Activated CD4-positive, alpha-beta T cell treated with anti-CD3 and anti-CD28 coated beads, Interleukin-2, amount 50 U/mL, for 48 hours (primary cell): ENCODE results near the gene GOPC.

Experiments
- DNase-seq, 2 experiments: peaks; one replicate each; pipeline ENCODE4 v3.0.0-alpha.2; 2020

Gene GOPC

DNA sequence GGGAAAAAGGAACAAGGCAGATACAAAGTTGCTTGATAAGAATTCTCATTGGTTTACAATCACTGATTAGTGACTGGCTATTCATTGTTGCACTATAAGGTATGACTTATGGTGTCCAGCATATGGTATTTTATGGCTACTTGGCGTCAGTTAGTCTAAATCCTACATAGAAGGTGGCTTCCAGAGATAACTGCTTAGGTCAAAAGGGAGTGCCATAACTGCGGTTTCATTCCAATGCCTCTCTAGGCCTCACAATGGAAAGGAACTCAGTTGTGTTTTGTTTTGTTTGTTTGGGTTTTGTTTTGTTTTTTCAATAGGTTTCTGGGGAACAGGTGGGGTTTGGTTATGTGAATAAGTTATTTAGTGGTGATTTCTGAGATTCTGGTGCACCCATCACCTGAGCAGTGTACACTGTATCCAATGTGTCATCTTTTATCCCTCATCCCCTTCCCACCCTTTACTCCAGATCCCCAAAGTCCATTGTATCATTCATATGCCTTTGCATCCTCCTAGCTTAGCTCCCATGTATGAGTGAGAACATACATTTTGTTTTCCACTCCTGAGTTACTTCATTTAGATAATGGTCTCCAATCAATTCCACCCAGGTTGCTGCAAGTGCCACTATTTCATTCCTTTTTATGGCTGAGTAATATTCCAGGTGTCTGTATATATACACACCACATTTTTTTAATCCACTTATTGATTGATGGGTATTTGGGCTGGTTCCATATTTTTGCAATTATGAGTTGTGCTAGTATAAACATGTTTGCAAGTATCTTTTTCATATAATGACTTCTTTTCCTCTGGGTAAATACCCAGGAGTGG lies 7.0 kb downstream of the GOPC start:
- no peak for DNase-seq

DNA sequence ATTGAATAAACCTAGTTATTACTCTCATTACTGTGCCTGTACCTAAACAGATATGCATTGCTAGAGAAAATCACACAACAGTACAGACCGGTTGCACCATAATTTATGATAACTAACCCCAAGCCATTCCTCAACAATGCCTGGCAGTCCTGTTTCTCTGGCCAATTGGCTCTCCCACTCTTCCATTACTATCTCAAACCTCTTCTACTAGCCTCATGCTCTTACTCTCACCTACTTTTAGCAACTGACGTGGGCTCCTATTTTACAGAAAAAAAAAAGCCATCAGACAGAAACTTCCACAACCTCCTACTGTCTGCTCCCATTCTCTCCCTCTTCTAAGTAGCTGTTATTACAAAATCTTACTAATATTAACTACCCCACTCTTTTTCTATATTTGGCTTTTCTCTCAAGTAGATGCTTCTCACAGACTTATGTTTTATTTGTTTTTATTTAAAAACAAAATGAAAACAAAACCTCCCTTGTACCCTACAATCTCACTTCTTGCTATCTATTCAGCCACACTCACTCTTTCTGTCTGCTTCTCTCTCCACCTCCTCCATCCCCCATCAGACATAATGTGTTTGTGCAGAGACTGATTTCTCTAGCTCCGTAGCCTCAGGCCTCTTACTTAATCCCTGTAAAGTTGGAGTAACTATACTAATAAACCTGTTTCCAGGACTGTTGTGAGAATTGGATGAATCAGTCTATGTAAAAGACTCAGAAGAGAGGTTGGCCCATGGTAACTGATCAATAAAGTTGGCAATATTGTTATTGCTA lies 9.1 kb downstream of the GOPC start:
- no peak for DNase-seq

DNA sequence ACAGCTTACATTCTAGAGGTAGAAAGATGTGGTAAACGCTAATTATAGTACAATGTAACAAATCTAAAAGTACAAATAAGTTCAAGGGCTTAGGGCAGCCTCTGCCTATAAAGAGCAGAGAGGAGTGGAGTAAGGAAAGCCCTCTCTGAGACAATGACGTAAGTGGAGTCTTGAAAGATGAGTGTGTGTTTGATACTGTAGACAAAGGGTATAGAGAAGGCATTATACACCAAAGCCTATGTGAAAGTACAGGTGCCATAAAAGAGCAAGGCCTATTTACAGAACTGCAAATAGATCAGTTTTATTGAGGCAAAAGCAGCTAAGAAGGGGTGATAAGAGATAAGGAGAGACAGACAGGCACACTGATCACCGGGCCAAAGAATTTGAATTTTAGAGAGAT lies 10.9 kb downstream of the GOPC start:
- DNase-seq: no peak

DNA sequence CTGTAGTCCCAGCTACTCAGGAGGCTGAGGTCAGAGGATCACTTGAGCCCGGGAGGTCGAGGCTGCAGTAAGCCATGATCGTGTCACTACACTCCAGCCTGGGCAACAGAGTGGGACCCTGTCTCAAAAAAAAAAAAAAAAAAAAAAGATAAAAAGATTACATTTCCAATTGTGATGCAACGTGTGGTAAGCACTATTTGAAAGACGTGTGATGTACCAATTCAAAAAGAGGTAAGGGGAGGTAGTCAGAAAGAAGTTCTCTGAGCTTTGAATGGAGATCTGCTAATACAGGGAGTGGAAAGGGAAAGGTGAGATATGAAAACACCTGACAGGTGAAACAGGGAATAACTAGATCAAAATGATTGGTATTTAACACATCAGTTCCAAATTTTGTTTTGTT lies 11.9 kb downstream of the GOPC start:
- DNase-seq: no peak

DNA sequence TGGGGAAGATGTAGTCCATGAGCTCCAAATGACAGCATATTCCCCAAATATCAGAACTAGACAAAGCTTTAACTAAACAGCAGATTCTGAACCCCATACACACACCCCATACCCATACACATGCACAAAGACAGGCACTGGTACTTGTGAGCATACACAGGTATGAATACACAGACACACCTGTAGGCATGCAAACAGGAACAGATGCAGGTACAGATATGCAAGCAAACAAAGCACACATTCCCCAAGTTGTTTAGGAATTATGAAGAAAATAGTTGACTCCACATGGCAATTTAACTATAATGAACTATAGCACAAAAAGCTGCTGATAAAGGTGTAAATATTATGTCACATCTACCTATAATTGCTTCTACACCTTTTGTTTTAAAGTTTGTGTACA lies 16.7 kb downstream of the GOPC start:
- DNase-seq: no peak

DNA sequence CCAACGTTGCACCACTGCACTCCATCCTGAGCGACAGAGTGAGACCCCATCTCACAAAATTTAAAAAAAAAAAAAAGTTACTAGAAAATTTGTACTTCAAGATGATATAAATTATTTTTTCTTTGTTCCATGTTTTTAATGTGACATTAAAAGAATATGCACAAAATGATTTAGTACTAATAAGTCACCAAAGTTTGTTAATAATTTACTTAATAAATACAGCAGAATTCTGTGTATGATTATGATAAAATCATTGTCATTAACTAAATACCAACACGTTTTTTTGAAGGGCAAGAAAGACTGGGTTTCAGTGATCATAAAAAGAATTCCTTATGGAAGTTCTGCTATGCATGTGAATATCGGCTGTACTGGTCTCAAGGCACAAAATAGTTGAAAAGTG lies 28.1 kb downstream of the GOPC start:
- no peak for DNase-seq

DNA sequence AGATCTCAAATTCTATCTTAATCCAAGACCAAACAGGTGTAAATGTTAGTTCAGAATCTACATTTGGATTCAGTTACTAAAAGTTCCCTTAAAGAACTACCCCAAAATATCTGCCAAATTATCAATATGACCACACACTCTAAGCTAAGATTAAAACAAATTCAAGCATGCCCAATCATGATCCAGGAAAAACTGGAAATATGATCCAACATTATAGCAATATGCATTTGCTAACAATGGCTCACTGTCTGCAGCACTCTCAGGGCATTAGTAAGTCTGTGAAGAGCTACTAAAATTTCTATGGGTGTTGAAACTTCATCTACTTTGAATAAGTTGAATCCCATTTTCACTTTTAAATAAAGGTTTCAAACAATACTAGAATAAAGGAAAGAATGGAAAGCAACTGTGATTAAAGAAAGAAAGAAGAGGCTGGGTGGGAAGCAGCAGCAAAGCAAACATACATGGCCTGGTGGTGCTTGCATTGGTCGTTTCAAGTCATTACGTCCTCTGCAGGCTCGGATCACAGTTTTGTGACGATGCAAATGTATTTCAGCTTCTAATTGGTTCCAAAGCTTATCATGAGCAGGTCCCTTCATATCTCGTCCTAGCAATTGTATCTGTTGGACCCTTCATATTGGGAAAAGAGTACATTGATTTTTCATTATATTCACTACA lies 29.2 kb downstream of the GOPC start:
- DNase-seq: no peak

DNA sequence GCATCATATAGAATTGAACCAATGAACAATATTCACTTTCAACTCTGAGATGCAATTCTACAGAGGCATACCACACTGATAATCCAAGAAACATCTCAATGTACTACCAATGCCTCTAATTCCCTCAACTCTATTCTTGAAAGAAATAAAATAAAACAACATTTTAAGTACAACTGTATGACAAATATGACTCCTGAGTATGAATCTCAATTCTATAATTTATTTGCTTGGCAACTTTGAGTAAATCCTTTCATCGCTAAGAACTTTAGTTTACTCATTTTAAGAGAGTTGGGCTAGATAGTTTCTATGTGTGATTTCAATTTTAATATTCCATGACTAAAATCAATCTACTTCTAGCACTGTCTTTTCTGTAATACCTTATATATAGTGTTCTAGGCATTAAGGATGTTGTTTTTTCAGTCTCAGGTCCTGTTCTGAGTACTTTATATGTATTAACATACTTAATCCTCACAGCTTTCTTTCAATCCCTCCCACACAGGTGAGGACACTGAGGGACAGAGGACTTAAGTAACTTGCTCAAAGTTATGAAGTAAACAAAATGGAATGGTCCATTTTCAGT lies 33.4 kb downstream of the GOPC start:
- no peak for DNase-seq

DNA sequence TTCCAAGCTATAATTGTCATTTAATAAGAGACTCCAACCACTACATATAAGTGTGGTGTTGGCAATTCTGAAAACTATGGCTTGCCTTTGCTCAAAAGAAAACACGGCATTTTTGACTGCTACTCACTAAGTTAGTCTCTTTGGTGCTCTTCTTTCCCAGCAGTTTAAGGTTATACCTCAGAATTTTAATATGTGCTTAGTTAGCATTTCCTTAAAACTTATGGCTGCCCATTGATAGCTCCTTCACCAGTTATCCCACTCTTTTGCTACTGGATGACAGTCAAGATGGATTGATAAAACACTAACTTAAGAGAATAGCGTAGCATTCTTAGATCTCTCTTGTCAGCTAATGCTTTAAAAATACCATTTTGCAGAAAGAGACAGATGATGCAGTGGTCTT lies 34.1 kb downstream of the GOPC start:
- DNase-seq: no peak

DNA sequence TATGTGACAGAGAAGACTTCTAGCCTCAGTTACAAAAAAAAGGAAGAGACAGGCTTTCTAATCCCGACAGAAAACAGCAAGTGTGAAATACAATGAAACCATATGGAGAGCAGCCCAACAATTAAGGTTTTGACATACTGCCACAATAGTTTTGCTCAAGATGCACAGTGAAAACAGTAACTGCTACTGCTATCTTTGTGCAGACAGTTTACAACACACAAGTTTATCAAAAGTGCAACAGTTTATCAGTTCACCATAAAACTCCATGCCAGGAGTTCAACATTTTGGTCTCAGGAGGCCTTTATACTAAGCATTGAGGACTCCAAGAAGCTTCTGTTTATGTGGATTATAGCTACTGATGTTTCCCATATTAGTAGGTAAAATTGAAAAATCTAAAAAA lies 37.6 kb downstream of the GOPC start:
- DNase-seq: no peak

DNA sequence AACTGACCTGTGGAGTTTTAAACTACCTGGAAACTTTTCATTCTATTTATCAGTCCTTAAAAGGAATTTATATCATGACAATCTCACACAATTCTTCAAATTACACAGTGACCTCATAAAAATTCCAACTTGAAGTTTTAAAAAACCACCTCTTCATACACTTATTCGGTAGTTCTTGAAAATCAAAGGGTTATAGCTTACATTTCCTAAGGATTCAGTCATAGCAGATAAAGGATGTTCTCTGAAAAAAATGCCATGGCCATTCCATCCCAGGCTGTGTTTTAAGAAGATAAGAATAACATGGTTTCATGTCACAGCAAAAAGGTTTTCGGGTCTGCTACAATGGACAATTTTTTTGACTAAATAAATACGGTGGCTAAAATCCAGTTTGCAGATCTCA lies 41.2 kb downstream of the GOPC start:
- DNase-seq: no peak

DNA sequence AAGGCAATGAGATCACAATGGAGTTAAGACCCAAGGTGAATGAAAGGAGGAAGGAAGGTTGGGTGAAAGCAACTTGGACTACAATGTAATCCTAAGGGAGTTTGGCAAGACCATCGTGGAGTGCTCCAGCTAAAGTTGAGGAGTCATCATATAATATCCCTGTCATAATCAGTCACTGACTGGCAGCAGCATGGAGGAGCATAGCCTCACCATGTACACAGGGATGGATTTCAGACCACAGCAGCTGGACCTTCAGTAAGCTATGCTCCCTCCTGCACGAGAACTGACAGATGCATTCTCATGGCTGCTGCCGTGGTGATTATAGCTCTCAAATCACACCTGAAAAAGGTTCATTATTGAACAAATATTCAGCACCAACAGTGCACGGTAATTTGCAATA lies 43.0 kb downstream of the GOPC start:
- no peak for DNase-seq

DNA sequence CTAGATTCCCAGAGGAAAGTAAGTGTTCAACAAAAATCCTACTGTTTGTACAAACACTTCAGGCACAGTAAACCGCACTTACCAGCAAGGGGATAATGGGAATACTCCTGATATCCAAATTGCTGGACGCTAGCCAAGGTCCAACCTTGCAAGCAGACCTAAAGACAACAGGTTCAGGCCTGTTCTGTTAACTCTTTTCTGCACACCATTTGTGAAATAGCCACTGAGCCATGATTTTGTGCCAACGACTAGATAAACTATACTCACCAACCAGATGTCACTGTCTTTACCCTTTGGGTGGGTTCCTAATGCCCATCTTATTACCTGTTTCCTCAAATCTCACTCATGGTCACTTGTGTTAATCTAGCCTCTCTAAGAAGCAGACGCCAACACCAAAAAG lies 43.5 kb downstream of the GOPC start:
- no peak for DNase-seq

DNA sequence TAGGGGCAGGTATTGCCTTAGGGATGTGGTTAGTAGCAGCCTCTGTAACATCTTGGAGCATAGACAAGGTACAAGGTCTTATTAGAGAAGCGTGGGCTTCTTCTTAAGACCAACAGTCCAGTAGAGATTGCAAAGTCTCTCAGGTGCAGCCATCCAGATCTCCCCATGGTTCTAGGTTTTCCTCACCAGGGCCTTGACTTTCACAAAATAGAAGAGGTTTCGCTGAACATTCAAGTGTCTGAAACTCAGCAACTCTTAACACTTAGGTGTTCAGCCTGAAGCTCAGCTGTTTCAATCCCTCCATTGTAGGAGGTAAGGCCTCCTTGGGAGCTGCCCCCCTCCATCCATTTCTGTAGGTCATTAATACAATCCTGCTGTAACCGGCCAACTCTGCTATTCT lies 44.4 kb downstream of the GOPC start:
- DNase-seq: no peak

DNA sequence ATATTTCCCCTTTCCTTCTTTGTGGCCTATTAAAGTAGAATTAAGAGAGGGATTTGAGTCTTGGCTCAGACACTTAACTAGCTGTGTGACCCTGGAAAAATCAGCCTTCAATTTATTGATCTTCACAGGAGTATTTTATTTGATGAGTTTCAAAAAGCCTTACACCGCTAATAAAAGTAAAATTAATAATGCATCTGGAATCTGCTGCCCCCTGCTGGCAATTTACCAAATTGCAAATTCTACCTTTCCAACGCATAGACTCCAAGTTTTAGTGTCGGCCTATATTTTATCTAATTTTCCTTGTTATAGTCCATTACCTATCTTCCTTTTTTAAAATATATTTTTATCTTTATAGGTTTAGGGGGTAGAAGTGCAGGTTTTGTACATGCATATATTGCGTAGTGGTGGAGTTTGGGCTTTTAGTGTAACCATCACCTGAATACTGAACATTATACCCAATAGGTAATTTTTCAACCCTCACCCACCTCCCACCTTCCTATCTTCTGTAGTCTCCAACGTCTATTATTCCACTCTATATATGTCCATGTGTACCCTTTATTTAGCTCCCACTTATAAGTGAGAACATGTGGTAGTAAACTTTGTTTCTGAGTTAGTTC lies 46.3 kb downstream of the GOPC start:
- peak; percentile 56 to 67 for DNase-seq

DNA sequence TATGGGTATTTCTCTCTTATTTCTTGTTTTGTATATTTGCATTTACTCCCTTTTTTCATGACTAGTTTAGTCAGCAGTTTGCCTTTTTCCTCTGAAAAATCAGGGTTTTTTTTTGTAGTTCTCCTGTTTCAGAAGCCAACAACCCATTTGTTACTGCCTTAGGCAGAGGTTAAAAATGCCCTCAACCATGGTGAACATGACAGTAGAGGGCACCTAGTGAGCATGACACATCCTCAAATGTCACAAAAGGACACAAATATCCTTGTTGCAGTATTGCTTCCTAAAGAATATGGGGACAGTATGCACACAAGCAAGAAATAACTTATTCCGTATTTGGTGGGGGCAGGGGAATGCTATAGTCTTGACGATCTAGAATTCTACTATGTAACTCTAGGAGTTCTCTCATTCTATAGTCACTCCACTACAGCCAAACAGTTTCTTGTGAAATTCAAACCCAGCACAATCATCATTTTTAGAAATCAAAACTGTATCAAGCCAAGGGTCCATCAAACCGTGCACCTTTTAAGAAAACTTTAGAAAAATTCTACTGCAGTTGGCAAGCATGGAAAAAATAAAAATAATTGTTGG lies 47.0 kb downstream of the GOPC start:
- DNase-seq: no peak

DNA sequence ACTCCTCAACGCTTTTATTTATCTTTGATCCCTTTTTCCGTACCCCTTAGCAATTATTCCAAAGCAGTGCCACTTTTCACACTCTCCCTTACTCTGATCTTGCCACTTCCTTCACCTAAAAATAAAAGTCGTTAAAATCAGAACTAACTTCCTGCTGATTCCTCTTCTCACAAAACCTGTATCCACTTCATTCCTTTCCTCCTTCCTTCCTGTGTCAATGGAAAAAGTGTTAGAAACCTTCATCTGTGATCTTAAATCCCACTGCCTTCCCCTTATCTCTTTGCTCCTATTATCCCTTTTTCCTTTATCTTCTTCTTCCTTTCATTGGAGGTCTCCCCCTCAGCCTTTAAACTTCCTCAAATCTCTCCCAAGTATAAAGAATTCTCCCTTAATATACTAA lies 49.2 kb downstream of the GOPC start:
- DNase-seq: no peak

DNA sequence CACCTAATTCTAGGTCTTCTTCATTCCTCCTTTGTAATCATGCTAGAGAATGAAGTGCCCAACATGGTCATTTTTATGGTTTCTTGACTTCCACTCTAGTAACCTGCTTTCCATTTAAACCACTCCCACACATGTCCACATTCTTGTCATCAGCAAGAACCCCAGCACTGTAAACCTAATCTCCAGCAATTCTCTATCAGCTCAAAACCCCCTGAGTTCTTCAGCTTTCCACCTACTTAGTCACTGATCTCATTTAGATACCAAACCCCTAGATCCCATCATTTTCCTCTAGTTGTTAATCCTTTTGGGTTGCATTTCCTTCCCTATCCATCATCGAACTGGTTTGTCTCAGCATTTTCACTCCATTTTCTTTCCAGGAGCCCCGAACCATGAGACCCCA lies 49.7 kb downstream of the GOPC start:
- DNase-seq: no peak

DNA sequence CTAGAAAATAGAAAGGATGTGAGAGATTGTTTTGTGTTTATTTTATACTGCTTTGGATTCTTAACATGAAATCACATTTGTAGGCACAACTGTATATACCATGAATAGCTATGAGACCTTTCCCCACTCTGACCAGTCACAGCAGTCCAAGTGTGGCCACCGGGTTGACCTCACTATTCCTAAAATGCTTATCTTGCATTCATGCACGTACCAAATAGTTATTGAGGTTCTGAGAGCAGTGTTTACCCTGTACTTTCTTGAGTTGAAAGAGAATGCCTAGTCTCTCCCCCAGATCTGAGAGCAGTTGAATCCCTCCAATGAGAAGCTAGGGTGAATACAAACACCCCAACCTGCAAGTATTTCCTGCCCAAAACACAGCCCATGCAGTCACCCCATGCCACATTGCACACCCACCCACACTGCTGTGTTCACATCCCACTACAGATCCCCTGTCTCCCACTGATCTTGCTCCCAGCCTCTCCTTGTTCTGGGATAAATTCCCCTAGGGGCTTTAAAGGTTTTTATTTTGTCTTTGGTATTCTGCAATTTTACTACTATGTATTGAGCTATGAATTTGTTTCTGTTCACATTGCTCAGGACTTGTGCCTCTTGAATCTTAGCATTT lies 51.6 kb downstream of the GOPC start:
- no peak for DNase-seq

DNA sequence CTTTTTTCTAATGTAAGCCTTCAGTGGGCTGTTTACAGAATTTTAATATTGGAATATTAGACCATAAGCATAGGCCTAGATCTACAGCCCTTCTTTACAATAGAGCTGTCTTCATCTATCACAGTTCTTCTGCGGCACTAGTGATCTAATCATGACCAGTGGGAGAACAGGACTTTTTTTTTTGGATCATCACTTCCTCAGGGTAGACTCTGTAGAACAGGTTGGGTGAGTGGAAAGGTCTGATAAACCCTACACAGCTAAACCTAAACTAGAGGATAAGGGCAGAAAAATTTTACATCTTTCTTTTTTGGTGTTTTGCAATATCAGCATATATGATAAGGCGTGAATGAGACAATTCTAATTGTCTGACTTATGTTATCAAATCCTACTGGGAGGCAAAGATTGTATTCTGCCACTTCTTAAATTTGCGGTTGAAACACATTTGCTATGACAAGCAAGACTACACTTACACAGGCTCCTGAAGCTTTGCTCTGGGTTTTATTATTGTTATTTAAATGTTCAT lies 52.2 kb downstream of the GOPC start:
- DNase-seq: no peak

DNA sequence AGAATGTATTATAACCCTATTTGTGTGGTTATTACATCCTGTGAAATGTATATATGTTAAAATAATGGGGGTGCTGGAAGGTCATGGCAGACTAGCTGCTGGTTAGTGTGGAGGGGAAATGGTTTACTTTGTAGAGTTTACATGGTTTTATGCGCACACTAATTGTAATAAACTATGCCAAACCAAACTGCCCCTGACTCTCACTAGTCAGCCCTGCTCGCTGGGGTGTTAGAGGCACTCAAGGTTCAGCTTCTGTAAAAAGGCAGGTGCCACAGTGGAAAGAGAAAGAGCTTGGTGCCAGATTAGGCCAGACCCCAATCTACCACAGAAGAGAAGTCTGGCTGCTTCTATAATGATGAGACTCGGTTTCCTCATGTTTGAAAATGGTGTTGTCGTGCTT lies 52.7 kb downstream of the GOPC start:
- no peak for DNase-seq

DNA sequence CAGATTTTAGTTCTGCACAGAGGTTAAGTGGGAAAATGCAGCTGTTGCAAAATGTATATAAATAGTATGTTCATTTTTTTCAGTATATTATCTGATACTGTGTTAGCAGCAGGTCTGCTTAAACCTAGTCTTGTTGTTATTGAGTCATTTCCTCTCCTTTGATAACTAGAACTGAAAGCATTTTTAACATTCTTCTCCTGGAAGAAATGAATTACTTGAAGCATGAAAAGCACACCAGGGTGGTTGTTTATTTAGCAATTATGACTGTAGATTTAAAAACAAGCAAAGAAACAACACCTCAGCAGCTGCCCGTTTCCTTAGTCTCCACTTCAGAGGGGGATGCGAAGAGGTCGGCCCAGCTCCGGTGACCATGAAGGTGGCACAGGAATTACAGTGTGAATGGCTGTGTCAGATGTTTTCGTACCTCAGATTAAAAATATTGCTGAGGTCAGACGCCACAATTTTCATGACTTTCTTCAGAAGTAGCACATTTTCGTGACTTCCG lies 53.5 kb downstream of the GOPC start:
- peak in 1 of 2 experiments; percentile 28 for DNase-seq
